Measurements from ENCODE around the gene ITPR1.
A peak's percentile ranks its signal among the peaks of the same experiment; 100 is the strongest.

ITPR1 gene

GRCh38 chr3:4458961-4459360 is 34.2 kb upstream of the ITPR1 start:
- H3K4me3 ChIP-seq (ENCODE audit: control insufficient read depth in 1 of 7, extremely low read depth in 1 of 7, insufficient read depth in 4 of 7, low read depth in 2 of 7, low read length in 6 of 7): no peak overlapping the region
- ChIA-PET CTCF (interaction anchor here (2.5 kb wide), 1 partner anchor 174 kb away, joined by 6 read pairs; no protein-coding TSS in a partner anchor), POLR2A (no interaction called here)
- no peak overlapping the region for H3K27ac ChIP-seq (ENCODE audit: insufficient read depth in 1 of 2, low read depth in 1 of 2, low read length in 2 of 2, poor library complexity in 1 of 2, severe bottlenecking in 2 of 2)
- no peaks in the 10 kb centered on the region for H3K9me3 ChIP-seq (ENCODE audit: control extremely low read depth in 1 of 5, control insufficient read depth in 4 of 5, insufficient read depth in 2 of 5, low read depth in 1 of 5, low read length in 4 of 5)
- peaks cover 0 to 3% (median 0%) of the 10 kb centered on the region in 4 experiments for H3K36me3 ChIP-seq (ENCODE audit: control insufficient read depth in 4 of 4, insufficient read depth in 4 of 4, low read length in 3 of 4)
- peaks cover 2 to 19% (median 6%) of the 10 kb centered on the region in 4 experiments for H3K4me1 ChIP-seq (ENCODE audit: control extremely low read depth in 1 of 4, control insufficient read depth in 4 of 4, insufficient read depth in 4 of 4, low read length in 3 of 4)
- no CpG with 5 or more reads among the region's 3 CpGs for WGBS (ENCODE audit: insufficient coverage)
- no peak for DNase-seq
- no peaks in the 10 kb centered on the region for H3K27me3 ChIP-seq (replicated peaks in 2 of 5; ENCODE audit: control insufficient read depth in 4 of 5, insufficient read depth in 5 of 5, low read length in 4 of 5)

GRCh38 chr3:4460334-4460733 is 32.8 kb upstream of the ITPR1 start:
- WGBS (ENCODE audit: insufficient coverage): 95% methylated on average over 3 of the region's 4 CpGs
- H3K4me1 ChIP-seq (ENCODE audit: control extremely low read depth in 1 of 4, control insufficient read depth in 4 of 4, insufficient read depth in 4 of 4, low read length in 3 of 4): peaks cover 2 to 19% (median 6%) of the 10 kb centered on the region in 4 experiments
- ChIA-PET CTCF (interaction anchor here (1.0 to 1.3 kb wide), 3 partner anchors 10 to 173 kb away, joined by 4 to 5 read pairs (median 4); no protein-coding TSS in a partner anchor), POLR2A (no interaction called here)
- peaks cover 0 to 3% (median 0%) of the 10 kb centered on the region in 4 experiments for H3K36me3 ChIP-seq (ENCODE audit: control insufficient read depth in 4 of 4, insufficient read depth in 4 of 4, low read length in 3 of 4)
- DNase-seq: no peak
- no peaks in the 10 kb centered on the region for H3K9me3 ChIP-seq (ENCODE audit: control extremely low read depth in 1 of 5, control insufficient read depth in 4 of 5, insufficient read depth in 2 of 5, low read depth in 1 of 5, low read length in 4 of 5)
- H3K27me3 ChIP-seq (replicated peaks in 2 of 5; ENCODE audit: control insufficient read depth in 4 of 5, insufficient read depth in 5 of 5, low read length in 4 of 5): no peaks in the 10 kb centered on the region
- H3K27ac ChIP-seq (ENCODE audit: insufficient read depth in 1 of 2, low read depth in 1 of 2, low read length in 2 of 2, poor library complexity in 1 of 2, severe bottlenecking in 2 of 2): no peak overlapping the region
- H3K4me3 ChIP-seq (ENCODE audit: control insufficient read depth in 1 of 7, extremely low read depth in 1 of 7, insufficient read depth in 4 of 7, low read depth in 2 of 7, low read length in 6 of 7): no peak overlapping the region

- Histone ChIP-seq H3K27me3 (replicated peaks in 2 of 5; ENCODE audit: control insufficient read depth in 4 of 5, insufficient read depth in 5 of 5, low read length in 4 of 5) (no peaks in the 10 kb centered on the region), H3K4me3 (ENCODE audit: control insufficient read depth in 1 of 7, extremely low read depth in 1 of 7, insufficient read depth in 4 of 7, low read depth in 2 of 7, low read length in 6 of 7) (no peak overlapping the region), H3K4me1 (ENCODE audit: control extremely low read depth in 1 of 4, control insufficient read depth in 4 of 4, insufficient read depth in 4 of 4, low read length in 3 of 4) (peaks cover 6 to 23% (median 12%) of the 10 kb centered on the region in 4 experiments), H3K27ac (ENCODE audit: insufficient read depth in 1 of 2, low read depth in 1 of 2, low read length in 2 of 2, poor library complexity in 1 of 2, severe bottlenecking in 2 of 2) (no peak overlapping the region), H3K36me3 (ENCODE audit: control insufficient read depth in 4 of 4, insufficient read depth in 4 of 4, low read length in 3 of 4) (peaks cover 0 to 3% (median 0%) of the 10 kb centered on the region in 4 experiments), H3K9me3 (ENCODE audit: control extremely low read depth in 1 of 5, control insufficient read depth in 4 of 5, insufficient read depth in 2 of 5, low read depth in 1 of 5, low read length in 4 of 5) (no peaks in the 10 kb centered on the region)
- ChIA-PET CTCF (interaction anchor here (1.3 kb wide), 2 partner anchors 13 to 172 kb away, joined by 5 to 7 read pairs; no protein-coding TSS in a partner anchor), POLR2A (no interaction called here)
- DNase-seq: no peak
- no CpG with 5 or more reads among the region's 2 CpGs for WGBS (ENCODE audit: insufficient coverage)
Measured at GRCh38 chr3:4461468-4462090, 31.6 kb upstream of the ITPR1 start.

GRCh38 chr3:4462369-4463040 is 30.6 kb upstream of the ITPR1 start:
- ChIA-PET CTCF (interaction anchor here (0.6 to 1.3 kb wide), 5 partner anchors 9 to 194 kb away, joined by 3 to 7 read pairs (median 3); no protein-coding TSS in a partner anchor), POLR2A (no interaction called here)
- peak overlapping the region in 1 of 2 experiments; percentile 22 for H3K27ac ChIP-seq (ENCODE audit: insufficient read depth in 1 of 2, low read depth in 1 of 2, low read length in 2 of 2, poor library complexity in 1 of 2, severe bottlenecking in 2 of 2)

GRCh38 chr3:4464576-4464975 is 28.6 kb upstream of the ITPR1 start:
- ChIA-PET CTCF (no interaction called here), POLR2A (no interaction called here)
- no CpG with 5 or more reads among the region's 1 CpG for WGBS (ENCODE audit: insufficient coverage)

More at GRCh38 chr3:4462369-4463040, 30.6 kb upstream of the ITPR1 start:
- H3K4me1 ChIP-seq (ENCODE audit: control extremely low read depth in 1 of 4, control insufficient read depth in 4 of 4, insufficient read depth in 4 of 4, low read length in 3 of 4): peaks cover 6 to 27% (median 15%) of the 10 kb centered on the region in 4 experiments
- peak in 1 of 3 donors; percentile 19 for DNase-seq
- no peaks in the 10 kb centered on the region for H3K27me3 ChIP-seq (replicated peaks in 2 of 5; ENCODE audit: control insufficient read depth in 4 of 5, insufficient read depth in 5 of 5, low read length in 4 of 5)
- WGBS (ENCODE audit: insufficient coverage): 46% methylated on average over 3 of the region's 3 CpGs
- no peaks in the 10 kb centered on the region for H3K9me3 ChIP-seq (ENCODE audit: control extremely low read depth in 1 of 5, control insufficient read depth in 4 of 5, insufficient read depth in 2 of 5, low read depth in 1 of 5, low read length in 4 of 5)
- H3K4me3 ChIP-seq (ENCODE audit: control insufficient read depth in 1 of 7, extremely low read depth in 1 of 7, insufficient read depth in 4 of 7, low read depth in 2 of 7, low read length in 6 of 7): peak overlapping the region in 2 of 7 experiments; percentile 2 to 33
- H3K36me3 ChIP-seq (ENCODE audit: control insufficient read depth in 4 of 4, insufficient read depth in 4 of 4, low read length in 3 of 4): peaks cover 0 to 3% (median 0%) of the 10 kb centered on the region in 4 experiments

GRCh38 chr3:4466741-4467521 is 26.2 kb upstream of the ITPR1 start, which contains the start of gene SUMF1:
SUMF1 (minus strand) TSS chr3:4467269; CDS start chr3:4467245, 24 bp downstream.
- POLR2A ChIA-PET: interaction anchor here (0.6 to 1.3 kb wide), 3 partner anchors 26 to 53 kb away, joined by 3 to 10 read pairs (median 8); partner anchors contain the start of gene ITPR1
- H3K9me3 ChIP-seq (ENCODE audit: control extremely low read depth in 1 of 5, control insufficient read depth in 4 of 5, insufficient read depth in 2 of 5, low read depth in 1 of 5, low read length in 4 of 5): no peaks in the 10 kb centered on the region
- peaks cover 6 to 20% (median 16%) of the 10 kb centered on the region in 4 experiments for H3K4me1 ChIP-seq (ENCODE audit: control extremely low read depth in 1 of 4, control insufficient read depth in 4 of 4, insufficient read depth in 4 of 4, low read length in 3 of 4)
- H3K27ac ChIP-seq (ENCODE audit: insufficient read depth in 1 of 2, low read depth in 1 of 2, low read length in 2 of 2, poor library complexity in 1 of 2, severe bottlenecking in 2 of 2): peak within 1 kb of the TSS; percentile 74 to 92
- H3K4me3 ChIP-seq (ENCODE audit: control insufficient read depth in 1 of 7, extremely low read depth in 1 of 7, insufficient read depth in 4 of 7, low read depth in 2 of 7, low read length in 6 of 7): peak within 1 kb of the TSS; percentile 84 to 97 (median 92)
- under 1% methylated on average over 41 of the region's 47 CpGs for WGBS (ENCODE audit: insufficient coverage)
- H3K36me3 ChIP-seq (ENCODE audit: control insufficient read depth in 4 of 4, insufficient read depth in 4 of 4, low read length in 3 of 4): peaks cover 0 to 3% (median 0%) of the 10 kb centered on the region in 4 experiments
- DNase-seq: peak; percentile 55 to 76 (median 68)
- no peaks in the 10 kb centered on the region for H3K27me3 ChIP-seq (replicated peaks in 2 of 5; ENCODE audit: control insufficient read depth in 4 of 5, insufficient read depth in 5 of 5, low read length in 4 of 5)
- CTCF ChIA-PET: interaction anchor here (1.0 kb wide), 1 partner anchor 24 kb away, joined by 3 read pairs; no protein-coding TSS in a partner anchor

More at GRCh38 chr3:4464576-4464975, 28.6 kb upstream of the ITPR1 start:
- Histone ChIP-seq H3K4me3 (ENCODE audit: control insufficient read depth in 1 of 7, extremely low read depth in 1 of 7, insufficient read depth in 4 of 7, low read depth in 2 of 7, low read length in 6 of 7) (no peak overlapping the region), H3K27me3 (replicated peaks in 2 of 5; ENCODE audit: control insufficient read depth in 4 of 5, insufficient read depth in 5 of 5, low read length in 4 of 5) (no peaks in the 10 kb centered on the region), H3K4me1 (ENCODE audit: control extremely low read depth in 1 of 4, control insufficient read depth in 4 of 4, insufficient read depth in 4 of 4, low read length in 3 of 4) (peaks cover 6 to 28% (median 16%) of the 10 kb centered on the region in 4 experiments), H3K9me3 (ENCODE audit: control extremely low read depth in 1 of 5, control insufficient read depth in 4 of 5, insufficient read depth in 2 of 5, low read depth in 1 of 5, low read length in 4 of 5) (no peaks in the 10 kb centered on the region), H3K27ac (ENCODE audit: insufficient read depth in 1 of 2, low read depth in 1 of 2, low read length in 2 of 2, poor library complexity in 1 of 2, severe bottlenecking in 2 of 2) (no peak overlapping the region), H3K36me3 (ENCODE audit: control insufficient read depth in 4 of 4, insufficient read depth in 4 of 4, low read length in 3 of 4) (peaks cover 0 to 3% (median 0%) of the 10 kb centered on the region in 4 experiments)
- DNase-seq: no peak
